K562 (cell line): ENCODE results near the gene DNAJB7. TPM values are rescaled to one million over a fixed set of nuclear protein-coding genes. Genes with fewer than 3 reads are reported as not detected.

Experiments used
- ARNT ChIP-seq, 2 experiments: fragments of 450-650 bp; IDR thresholded peaks; 2 replicates each; pipeline ENCODE4 v1.6.1; 2016; ENCODE audit warnings: mild to moderate bottlenecking in 1 of 2
- BHLHE40 ChIP-seq: IDR thresholded peaks from 2 replicates; pipeline ENCODE4 v1.6.1; 2011; ENCODE audit warnings: low read length, improper control_type of control experiment
- CBFA2T3 ChIP-seq: fragments of 450-650 bp; IDR thresholded peaks from 2 replicates; pipeline ENCODE4 v1.6.1; 2017
- CBFB ChIP-seq: sonication (generic); formaldehyde crosslinking; IDR thresholded peaks from 2 replicates; pipeline ENCODE4 v1.4.0; 2020; ENCODE audit warnings: mild to moderate bottlenecking, missing genetic modification reagents
- CCAR2 ChIP-seq: fragments of 200-400 bp; formaldehyde crosslinking; IDR thresholded peaks from 2 replicates; pipeline ENCODE4 v1.6.1; 2017; ENCODE audit warnings: mild to moderate bottlenecking, low read depth, low read length
- CEBPG ChIP-seq, 3 experiments: fragments of 200-800 bp in 1 of 3; sonication (Bioruptor generic) in 1 of 3; sonication (generic) in 1 of 3; formaldehyde crosslinking in 1 of 3; IDR thresholded peaks in 2 of 3; conservative IDR thresholded peaks in 1 of 3; 2 replicates each; pipeline versions ENCODE4 v1.6.1 to v1.8.0; 2016 to 2022; ENCODE audit warnings: missing compliant biosample characterization in 2 of 3, missing genetic modification characterization in 2 of 3, mild to moderate bottlenecking in 1 of 3, missing genetic modification reagents in 1 of 3
- CHD4 ChIP-seq: fragments of 200-600 bp; sonication (generic); IDR thresholded peaks from 3 replicates; pipeline ENCODE4 v1.6.1; 2012; ENCODE audit warnings: low read depth, mild to moderate bottlenecking, mixed read lengths, low read length, inconsistent platforms; ENCODE audit not compliant: insufficient read depth, insufficient replicate concordance, poor library complexity, severe bottlenecking
- DNMT1 ChIP-seq: fragments of 450-650 bp; IDR thresholded peaks from 2 replicates; pipeline ENCODE4 v1.6.1; 2016; ENCODE audit warnings: antibody characterized with exemption, mild to moderate bottlenecking
- ESRRB ChIP-seq: fragments of 250-450 bp; sonication (Bioruptor Pico); IDR thresholded peaks from 2 replicates; pipeline ENCODE4 v1.5.0; 2020; ENCODE audit warnings: mild to moderate bottlenecking, moderate library complexity, borderline replicate concordance
- ETS1 ChIP-seq: conservative IDR thresholded peaks from 2 replicates; pipeline ENCODE4 v1.6.1; 2011; ENCODE audit warnings: low read depth, mild to moderate bottlenecking, low read length; ENCODE audit not compliant: control insufficient read depth
- FOXK1 ChIP-seq: sonication (generic); formaldehyde crosslinking; IDR thresholded peaks from 2 replicates; pipeline ENCODE4 v1.8.0; 2022; ENCODE audit warnings: missing genetic modification reagents, mild to moderate bottlenecking, borderline replicate concordance
- GABPA ChIP-seq: fragments of 200-800 bp; sonication (Bioruptor generic); conservative IDR thresholded peaks from 2 replicates; pipeline ENCODE4 v1.6.1; 2016; ENCODE audit warnings: low read depth, missing genetic modification characterization, missing compliant biosample characterization
- HINFP ChIP-seq: fragments of 450-650 bp; conservative IDR thresholded peaks from 2 replicates; pipeline ENCODE4 v1.6.1; 2016; ENCODE audit warnings: missing genetic modification characterization, low read depth, mild to moderate bottlenecking, control low read depth, missing compliant biosample characterization
- HMBOX1 ChIP-seq: sonication (generic); IDR thresholded peaks from 2 replicates; pipeline ENCODE4 v1.6.1; 2016
- HNRNPK ChIP-seq: fragments of 200-400 bp; formaldehyde crosslinking; IDR thresholded peaks from one replicate; pipeline ENCODE4 v1.6.1; 2018; ENCODE audit warnings: mild to moderate bottlenecking, low read depth, low read length; ENCODE audit not compliant: poor library complexity, severe bottlenecking
- PYGO2 ChIP-seq: fragments of 450-650 bp; IDR thresholded peaks from 2 replicates; pipeline ENCODE4 v1.6.1; 2016; ENCODE audit warnings: mild to moderate bottlenecking, missing genetic modification characterization, moderate library complexity, missing compliant biosample characterization
- SETDB1 ChIP-seq: IDR thresholded peaks from one replicate; pipeline ENCODE4 v1.6.1; 2012; ENCODE audit warnings: low read length, control low read depth, inconsistent platforms
- SIN3A ChIP-seq, 2 experiments: fragments of 150-350 bp in 1 of 2; IDR thresholded peaks; 2 replicates each; pipeline ENCODE4 v1.6.1; 2011 to 2016; ENCODE audit warnings: borderline replicate concordance in 2 of 2, low read depth in 2 of 2, low read length in 2 of 2, mild to moderate bottlenecking in 2 of 2, moderate library complexity in 2 of 2; ENCODE audit not compliant: control insufficient read depth in 1 of 2
- TOE1 ChIP-seq, 2 experiments: fragments of 450-650 bp in 1 of 2; sonication (generic) in 1 of 2; formaldehyde crosslinking in 1 of 2; IDR thresholded peaks; 2 replicates each; pipeline versions ENCODE4 v1.7.1 to v1.8.0; 2016 to 2022; ENCODE audit warnings: borderline replicate concordance in 2 of 2, mild to moderate bottlenecking in 2 of 2, antibody characterized with exemption in 1 of 2, inconsistent platforms in 1 of 2, low read depth in 1 of 2, missing genetic modification reagents in 1 of 2, moderate library complexity in 1 of 2
- TRIM24 ChIP-seq, 2 experiments: fragments of 450-650 bp; IDR thresholded peaks; 2 replicates each; pipeline ENCODE4 v1.6.1; 2016
- WHSC1 ChIP-seq: IDR thresholded peaks from one replicate; pipeline ENCODE4 v1.6.1; 2012; ENCODE audit warnings: low read length, control low read depth, inconsistent platforms
- ZNF507 ChIP-seq: conservative IDR thresholded peaks from 2 replicates; pipeline ENCODE4 v1.6.1; 2017; ENCODE audit warnings: missing genetic modification characterization, missing compliant biosample characterization
- ZNF511 ChIP-seq: sonication (generic); formaldehyde crosslinking; IDR thresholded peaks from 2 replicates; pipeline ENCODE4 v1.8.0; 2022; ENCODE audit warnings: mild to moderate bottlenecking, missing genetic modification reagents
- polyA plus RNA-seq, 8 experiments: library from polyadenylated mRNA; depleted of rRNA in 4 of 8; stranded (reverse) in 5 of 8; unstranded in 3 of 8; fragments of >200 nt; fragmentation: Nextera tagmentation in 2 of 8; fragmentation: Illumina TruSeq in 1 of 8; extraction: Ambion mirVana in 2 of 8; extraction: Trizol in 1 of 8; gene quantifications; 2 replicates each; pipeline versions ENCODE4 v1.2.1 to v1.2.3, GENCODE V29; 2011 to 2014; ENCODE audit warnings: inconsistent platforms in 1 of 8, missing spikeins in 1 of 8
- total RNA-seq, 7 experiments: library from RNA; depleted of rRNA in 6 of 7; stranded (reverse); fragments of >200 nt in 6 of 7; fragmentation: Illumina TruSeq in 2 of 7; extraction: Trizol in 2 of 7; gene quantifications; 2 replicates each; pipeline versions ENCODE4 v1.2.1 to v1.2.3, GENCODE V29; 2011 to 2021; ENCODE audit warnings: low replicate concordance in 1 of 7

The DNAJB7 gene
- total and polyA plus RNA-seq, 9 of the 15 experiments (the other 6 are each of a cell fraction or from before 2014, with no cell fraction given): 0.13 to 0.21 TPM; not detected in 7

GRCh38 chr22:40856513-40857308 is 5.2 kb downstream of the DNAJB7 start, which contains the start of the genes ST13 and XPNPEP3 (continued):
- TF ChIP-seq PYGO2 (tag) (no peak), ZNF507 (tag) (no peak), TRIM24 (IDR thresholded peaks at IDR 0.05) (no peak), ETS1 (peak; percentile 48; the same call in 1 of the 2 replicates), CBFA2T3 (no peak), TOE1 (IDR thresholded peaks at IDR 0.05; ENCODE audit: borderline replicate concordance) (peak; percentile 94), TOE1 (CRISPR knock-in tag; IDR thresholded peaks at IDR 0.05; ENCODE audit: borderline replicate concordance, low read depth) (no peak), CBFB (CRISPR knock-in tag) (no peak), SIN3A (IDR thresholded peaks at IDR 0.05; ENCODE audit: borderline replicate concordance in 2 of 2, control insufficient read depth in 1 of 2, low read depth in 2 of 2, low read length in 2 of 2) (peak in 1 of 2 experiments; percentile 92; a peak in 2 of 4 replicates), CHD4 (no peak), HINFP (no peak), WHSC1 (no peak), HMBOX1 (no peak), ZNF511 (CRISPR knock-in tag) (peak; percentile 58), ARNT (IDR thresholded peaks at IDR 0.05) (no peak), FOXK1 (CRISPR knock-in tag) (no peak), GABPA (tag) (peak; percentile 95), CCAR2 (no peak), CEBPG (CRISPR knock-in tag; IDR thresholded peaks at IDR 0.05) (no peak), CEBPG (tag; conservative IDR thresholded peaks at IDR 0.05 in 1 of 2, IDR thresholded peaks at IDR 0.05 in 1 of 2) (no peak), HNRNPK (no peak), ESRRB (CRISPR knock-in tag) (no peak), DNMT1 (no peak), BHLHE40 (peak; percentile 94), SETDB1 (no peak)
